B cell (primary cell): Measurements from ENCODE around the gene RSBN1. TPM values are rescaled to one million over a fixed set of nuclear protein-coding genes. Genes with fewer than 3 reads are reported as not detected.

Experiments used
- ATAC-seq: fragments of 200-7000 bp; cut with Tn5 transposase; one replicate; pipeline ENCODE4 v1.10.0; 2021; ENCODE audit warnings: low read depth, mild to moderate bottlenecking, moderate number of reproducible peaks, moderate library complexity
- CTCF ChIA-PET: fragments of 350-600 bp; sonication (Branson Sonifier 250); formaldehyde crosslinking; loops from one replicate; lab custom pipeline; 2021; ENCODE audit warnings: antibody characterized with exemption, inconsistent platforms; lab: Charles Lee
- POLR2A ChIA-PET: fragments of 350-600 bp; sonication (Branson Sonifier 250); formaldehyde crosslinking; loops from one replicate; lab custom pipeline; 2021; ENCODE audit warnings: antibody characterized with exemption; lab: Charles Lee
- DNase-seq: peaks from one replicate; pipeline ENCODE4 v3.0.0; 2013
- H2AFZ ChIP-seq: 2 replicates; pipeline ENCODE4 v1.6.1; 2012; ENCODE audit warnings: mild to moderate bottlenecking, low read depth, low read length; ENCODE audit not compliant: insufficient read depth, poor library complexity, severe bottlenecking
- H3K27ac ChIP-seq, 2 donors: 1 replicate in 1 of 2; 2 replicates in 1 of 2; pipeline ENCODE4 v1.5.1; 2012 to 2013; ENCODE audit warnings: low read length in 2 of 2, mild to moderate bottlenecking in 2 of 2, moderate library complexity in 1 of 2
- H3K27me3 ChIP-seq, 4 experiments: fragments of 200-600 bp in 1 of 4; sonication (generic) in 1 of 4; replicated peaks in 1 of 4; 1 replicate in 2 of 4; 2 replicates in 2 of 4; pipeline versions ENCODE4 v1.6.1 to v1.7.0; 2013 to 2016; ENCODE audit warnings: low read length in 3 of 4, mild to moderate bottlenecking in 2 of 4, mixed read lengths in 1 of 4, moderate library complexity in 1 of 4; ENCODE audit not compliant: insufficient read depth in 4 of 4, control insufficient read depth in 3 of 4; ENCODE audit errors: control extremely low read depth in 1 of 4
- H3K36me3 ChIP-seq, 2 experiments: replicated peaks in 1 of 2; 1 replicate in 1 of 2; 2 replicates in 1 of 2; pipeline versions ENCODE4 v1.6.1 to v1.7.1; 2013; ENCODE audit warnings: low read length in 1 of 2; ENCODE audit not compliant: insufficient read depth in 2 of 2, control insufficient read depth in 1 of 2; ENCODE audit errors: control extremely low read depth in 1 of 2, extremely low read depth in 1 of 2
- H3K4me1 ChIP-seq, 2 donors: fragments of 200-600 bp in 1 of 2; sonication (generic) in 1 of 2; 1 replicate in 1 of 2; 2 replicates in 1 of 2; pipeline versions ENCODE4 v1.5.1 to v1.6.1; 2013 to 2017; ENCODE audit warnings: low read length in 2 of 2; ENCODE audit not compliant: control insufficient read depth in 2 of 2, insufficient read depth in 2 of 2
- H3K4me2 ChIP-seq: replicated peaks from 2 replicates; pipeline ENCODE3; 2012; ENCODE audit warnings: mild to moderate bottlenecking, low read depth, low read length; ENCODE audit not compliant: poor library complexity, severe bottlenecking
- H3K4me3 ChIP-seq, 5 experiments: fragments of 200-600 bp in 1 of 5; sonication (generic) in 1 of 5; 1 replicate in 3 of 5; 2 replicates in 2 of 5; pipeline versions ENCODE4 v1.5.1 to v1.7.0; 2011 to 2016; ENCODE audit warnings: low read length in 4 of 5, mild to moderate bottlenecking in 4 of 5, low read depth in 2 of 5, control low read depth in 1 of 5, moderate library complexity in 1 of 5; ENCODE audit not compliant: insufficient read depth in 1 of 5; ENCODE audit errors: control extremely low read depth in 1 of 5, extremely low read depth in 1 of 5
- H3K79me2 ChIP-seq: fragments of 200-600 bp; sonication (generic); one replicate; pipeline ENCODE4 v1.6.0; 2016; ENCODE audit warnings: low read length; ENCODE audit not compliant: control insufficient read depth, insufficient read depth
- H3K9ac ChIP-seq: fragments of 200-600 bp; sonication (generic); 2 replicates; pipeline ENCODE4 v1.6.1; 2017; ENCODE audit warnings: mild to moderate bottlenecking, low read length, moderate library complexity
- H3K9me3 ChIP-seq, 3 donors: one replicate each; pipeline versions ENCODE4 v1.6.1 to v1.7.1; 2013; ENCODE audit warnings: low read length in 2 of 3; ENCODE audit not compliant: control insufficient read depth in 2 of 3, insufficient read depth in 1 of 3; ENCODE audit errors: control extremely low read depth in 1 of 3
- H4K20me1 ChIP-seq: 2 replicates; pipeline ENCODE4 v1.6.0; 2012; ENCODE audit warnings: mild to moderate bottlenecking, low read length; ENCODE audit not compliant: insufficient read depth, control insufficient read depth, poor library complexity, severe bottlenecking
- H3K27ac Mint-ChIP-seq: one replicate; pipeline ENCODE4 v1.8.0; 2021; ENCODE audit warnings: mixed read lengths
- H3K27me3 Mint-ChIP-seq: one replicate; pipeline ENCODE4 v1.8.0; 2021; ENCODE audit warnings: mixed read lengths
- H3K4me1 Mint-ChIP-seq: one replicate; pipeline ENCODE4 v1.8.0; 2021; ENCODE audit warnings: mixed read lengths
- H3K4me3 Mint-ChIP-seq: one replicate; pipeline ENCODE4 v1.8.0; 2021; ENCODE audit warnings: mixed read lengths
- H3K9me3 Mint-ChIP-seq: one replicate; pipeline ENCODE4 v1.8.0; 2022; ENCODE audit warnings: mixed read lengths; ENCODE audit not compliant: insufficient read depth
- EZH2 ChIP-seq: IDR thresholded peaks from 2 replicates; pipeline ENCODE4 v1.6.1; 2012; ENCODE audit warnings: borderline replicate concordance, low read depth, mild to moderate bottlenecking, moderate library complexity, low read length; ENCODE audit not compliant: insufficient read depth, poor library complexity, severe bottlenecking
- WGBS: methylation state at CpG from one replicate; pipeline ENCODE4 v1.1.5; 2013; ENCODE audit warnings: missing lambda C conversion rate; ENCODE audit not compliant: insufficient coverage; 5-methylcytosine and 5-hydroxymethylcytosine counted together
- intact Hi-C: fragments of 100-400 bp; cut with micrococcal nuclease; formaldehyde crosslinking; loops from one replicate; pipeline ENCODE4 v1.10.0; 2022
- polyA plus RNA-seq: library from polyadenylated mRNA; depleted of rRNA; stranded (reverse); fragments of >200 nt; gene quantifications from 2 replicates; pipeline ENCODE4 v1.2.3, GENCODE V29; 2012
- total RNA-seq, 2 donors: library from RNA; stranded (reverse); fragments of 120-200 nt in 1 of 2; gene quantifications; 1 replicate in 1 of 2; 2 replicates in 1 of 2; pipeline versions ENCODE4 v1.2.3 to v1.2.4, GENCODE V29; 2013 to 2022
- TF ChIP-seq, protein P1 (sequence below): fragments of 200-600 bp; IDR thresholded peaks from one replicate; pipeline ENCODE4 v1.8.0; 2022; ENCODE audit warnings: antibody characterized with exemption, mild to moderate bottlenecking

The RSBN1 gene
- total and polyA plus RNA-seq, 2 donors (not counting 1 experiment from before 2014, with no cell fraction given): 20.6 to 40.2 TPM

DNA sequence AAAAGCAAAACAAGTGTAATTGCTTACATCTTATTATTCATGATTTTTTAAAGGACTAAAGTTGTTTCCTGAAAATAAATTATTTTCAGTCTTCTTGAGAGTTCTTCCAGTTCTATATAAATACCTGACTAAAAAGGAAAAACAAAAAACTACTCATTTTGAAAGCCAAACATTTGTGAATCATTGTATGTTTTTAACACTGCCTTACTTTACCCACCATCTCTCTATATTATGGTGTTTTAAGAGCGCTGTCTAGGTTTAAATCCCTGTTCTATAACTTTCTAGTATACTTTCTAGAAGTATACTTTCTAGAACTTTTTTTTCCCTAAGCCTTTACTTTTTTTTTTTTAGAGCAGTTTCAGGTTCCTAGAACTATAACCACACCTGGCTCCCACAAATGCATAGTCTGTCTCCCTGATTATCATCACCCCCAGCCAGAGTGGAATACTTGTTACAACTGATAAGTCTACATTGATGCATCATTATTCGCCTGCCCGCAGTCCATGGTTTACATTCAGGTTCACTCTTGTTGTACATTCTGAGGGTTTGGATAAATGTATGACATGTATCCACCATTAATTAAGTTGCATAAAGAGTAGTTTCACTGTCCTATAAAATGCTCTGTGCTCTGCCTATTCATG is 9.8 kb downstream of the RSBN1 start:
- TF ChIP-seq EZH2: no peak
- TF ChIP-seq, protein P1, sequence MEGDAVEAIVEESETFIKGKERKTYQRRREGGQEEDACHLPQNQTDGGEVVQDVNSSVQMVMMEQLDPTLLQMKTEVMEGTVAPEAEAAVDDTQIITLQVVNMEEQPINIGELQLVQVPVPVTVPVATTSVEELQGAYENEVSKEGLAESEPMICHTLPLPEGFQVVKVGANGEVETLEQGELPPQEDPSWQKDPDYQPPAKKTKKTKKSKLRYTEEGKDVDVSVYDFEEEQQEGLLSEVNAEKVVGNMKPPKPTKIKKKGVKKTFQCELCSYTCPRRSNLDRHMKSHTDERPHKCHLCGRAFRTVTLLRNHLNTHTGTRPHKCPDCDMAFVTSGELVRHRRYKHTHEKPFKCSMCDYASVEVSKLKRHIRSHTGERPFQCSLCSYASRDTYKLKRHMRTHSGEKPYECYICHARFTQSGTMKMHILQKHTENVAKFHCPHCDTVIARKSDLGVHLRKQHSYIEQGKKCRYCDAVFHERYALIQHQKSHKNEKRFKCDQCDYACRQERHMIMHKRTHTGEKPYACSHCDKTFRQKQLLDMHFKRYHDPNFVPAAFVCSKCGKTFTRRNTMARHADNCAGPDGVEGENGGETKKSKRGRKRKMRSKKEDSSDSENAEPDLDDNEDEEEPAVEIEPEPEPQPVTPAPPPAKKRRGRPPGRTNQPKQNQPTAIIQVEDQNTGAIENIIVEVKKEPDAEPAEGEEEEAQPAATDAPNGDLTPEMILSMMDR: no peak
- ATAC-seq (no peak), DNase-seq (no peak)
- Histone ChIP-seq H3K27ac (no peak overlapping the region), H3K9me3 (no peaks in the 10 kb centered on the region), H3K36me3 (peaks cover 0 to 4% of the 10 kb centered on the region in 2 experiments), H3K27me3 (no peaks in the 10 kb centered on the region), H3K9ac (no peak overlapping the region), H3K4me3 (no peak overlapping the region), H3K4me1 (peaks cover 5 to 16% of the 10 kb centered on the region in 2 donors), H4K20me1 (peaks cover 74% of the 10 kb centered on the region), H2AFZ (no peak overlapping the region), H3K79me2 (peaks cover 92% of the 10 kb centered on the region), H3K4me2 (no peak overlapping the region)
- H3K9me3 Mint-ChIP-seq: no peaks in the 10 kb centered on the region
- H3K27ac Mint-ChIP-seq: no peak overlapping the region
- peaks cover 49% of the 10 kb centered on the region for H3K4me1 Mint-ChIP-seq
- intact Hi-C loops: no loop called here
- no peaks in the 10 kb centered on the region for H3K27me3 Mint-ChIP-seq
- WGBS: no CpG with 5 or more reads among the region's 3 CpGs
- no peak overlapping the region for H3K4me3 Mint-ChIP-seq
- ChIA-PET CTCF (no interaction called here), POLR2A (no interaction called here)

DNA sequence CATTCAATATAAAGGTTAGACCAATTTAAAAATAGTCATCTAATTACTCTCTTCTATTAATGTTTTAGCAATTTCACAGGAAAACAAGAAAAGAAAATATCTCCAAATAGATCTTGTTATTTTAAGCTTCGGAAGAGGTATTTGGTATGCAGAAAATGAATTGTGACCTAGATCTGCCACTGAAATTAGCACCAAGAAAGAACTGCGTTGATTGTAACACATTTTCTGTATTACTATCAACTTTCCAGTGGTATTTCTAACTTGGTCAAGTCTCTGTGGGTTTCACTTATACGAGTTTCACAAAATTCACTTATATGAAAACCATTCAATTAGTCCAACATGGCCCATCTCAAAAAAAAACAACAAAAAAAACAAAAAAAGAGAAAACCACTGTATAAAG is 11.8 kb downstream of the RSBN1 start:
- Histone ChIP-seq H3K4me1 (peaks cover 0 to 11% of the 10 kb centered on the region in 2 donors), H3K79me2 (peaks cover 82% of the 10 kb centered on the region), H3K4me2 (no peak overlapping the region), H3K36me3 (peaks cover 0 to 14% of the 10 kb centered on the region in 2 experiments), H3K27ac (no peak overlapping the region), H2AFZ (no peak overlapping the region), H4K20me1 (peaks cover 57% of the 10 kb centered on the region), H3K27me3 (no peaks in the 10 kb centered on the region), H3K4me3 (no peak overlapping the region), H3K9me3 (no peaks in the 10 kb centered on the region), H3K9ac (no peak overlapping the region)
- H3K4me1 Mint-ChIP-seq: peaks cover 40% of the 10 kb centered on the region
- H3K4me3 Mint-ChIP-seq: no peak overlapping the region
- ATAC-seq: no peak
- H3K9me3 Mint-ChIP-seq: no peaks in the 10 kb centered on the region
- ChIA-PET POLR2A (no interaction called here), CTCF (no interaction called here)
- WGBS: no CpG with 5 or more reads among the region's 3 CpGs
- no peak overlapping the region for H3K27ac Mint-ChIP-seq
- intact Hi-C loops: no loop called here
- TF ChIP-seq, protein P1: no peak
- no peak for TF ChIP-seq EZH2
- DNase-seq: no peak
- H3K27me3 Mint-ChIP-seq: no peaks in the 10 kb centered on the region
